ENCODE results near the gene ASPHD1.

Gene ASPHD1, protein sequence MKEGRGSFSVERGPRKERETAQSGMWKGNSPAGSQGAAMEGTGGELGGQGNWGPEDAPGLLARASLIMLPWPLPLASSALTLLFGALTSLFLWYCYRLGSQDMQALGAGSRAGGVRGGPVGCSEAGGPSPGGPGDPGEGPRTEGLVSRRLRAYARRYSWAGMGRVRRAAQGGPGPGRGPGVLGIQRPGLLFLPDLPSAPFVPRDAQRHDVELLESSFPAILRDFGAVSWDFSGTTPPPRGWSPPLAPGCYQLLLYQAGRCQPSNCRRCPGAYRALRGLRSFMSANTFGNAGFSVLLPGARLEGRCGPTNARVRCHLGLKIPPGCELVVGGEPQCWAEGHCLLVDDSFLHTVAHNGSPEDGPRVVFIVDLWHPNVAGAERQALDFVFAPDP

DNA sequence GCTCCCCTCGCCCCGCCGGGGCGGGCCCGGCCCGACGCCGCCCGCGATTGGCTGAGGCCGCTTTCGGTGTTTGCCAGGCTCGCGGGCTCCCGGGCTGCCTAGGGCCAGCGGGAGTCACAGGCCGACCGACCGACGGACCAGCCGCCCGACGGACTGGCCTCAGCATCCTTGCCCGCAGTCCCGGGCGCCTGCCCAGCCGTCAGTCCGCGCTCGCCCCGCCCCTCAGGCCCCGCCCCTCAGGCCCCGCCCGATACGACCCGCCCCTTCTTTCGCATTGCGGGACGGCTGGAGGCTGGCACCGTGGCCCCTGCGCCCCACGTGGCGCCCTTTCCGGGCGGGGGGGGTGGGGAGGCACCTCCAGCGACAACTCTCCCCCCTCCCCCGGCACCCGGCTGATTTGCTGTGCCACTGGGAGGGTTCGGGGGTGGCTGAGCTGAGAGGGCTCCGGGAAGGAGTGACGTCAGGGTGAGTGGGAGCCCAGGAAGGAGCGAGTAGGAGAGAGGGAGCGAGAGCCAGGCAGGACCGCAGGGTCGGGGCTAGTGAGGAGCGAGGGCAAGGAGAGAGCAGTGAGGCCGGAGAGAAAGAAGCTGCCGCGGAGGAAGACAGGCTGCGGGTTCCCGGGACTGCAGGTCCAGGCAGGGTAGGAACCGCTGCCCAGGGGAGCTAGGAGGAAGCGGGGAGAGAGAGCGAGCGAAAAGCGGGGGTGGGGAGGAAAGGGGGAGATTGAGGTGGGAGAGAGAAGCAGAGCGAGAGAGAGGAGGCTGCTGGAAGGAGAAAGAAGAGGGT lies at the start of gene ASPHD1:
Gene ASPHD1 (plus strand): TSS at position 387 of the 786 bp plus-strand sequence. CDS start 484 bp downstream, outside the sequence.
- H3K27me3 ChIP-seq (ENCODE audit: control insufficient read depth in 2 of 2, insufficient read depth in 2 of 2, low read length in 2 of 2): peaks cover 0 to 3% of the 10 kb centered on the region in 2 donors
- peak within 1 kb of the TSS in 1 of 2 donors; percentile 26 for H3K9ac ChIP-seq (ENCODE audit: low read depth in 1 of 2, low read length in 2 of 2)
- no peaks in the 10 kb centered on the region for H3K36me3 ChIP-seq (ENCODE audit: control insufficient read depth in 2 of 2, insufficient read depth in 2 of 2, low read length in 2 of 2)
- peak within 1 kb of the TSS; percentile 63 to 66 for H3K4me3 ChIP-seq (ENCODE audit: low read length in 2 of 2)
- H3K4me1 ChIP-seq (ENCODE audit: control insufficient read depth in 2 of 2, insufficient read depth in 2 of 2, low read length in 2 of 2): peaks cover 4 to 13% of the 10 kb centered on the region in 2 donors
- peak within 1 kb of the TSS; percentile 78 to 83 for H3K27ac ChIP-seq (ENCODE audit: low read depth in 2 of 2, low read length in 2 of 2)
- no peaks in the 10 kb centered on the region for H3K9me3 ChIP-seq (ENCODE audit: control insufficient read depth in 2 of 2, low read length in 2 of 2)

DNA sequence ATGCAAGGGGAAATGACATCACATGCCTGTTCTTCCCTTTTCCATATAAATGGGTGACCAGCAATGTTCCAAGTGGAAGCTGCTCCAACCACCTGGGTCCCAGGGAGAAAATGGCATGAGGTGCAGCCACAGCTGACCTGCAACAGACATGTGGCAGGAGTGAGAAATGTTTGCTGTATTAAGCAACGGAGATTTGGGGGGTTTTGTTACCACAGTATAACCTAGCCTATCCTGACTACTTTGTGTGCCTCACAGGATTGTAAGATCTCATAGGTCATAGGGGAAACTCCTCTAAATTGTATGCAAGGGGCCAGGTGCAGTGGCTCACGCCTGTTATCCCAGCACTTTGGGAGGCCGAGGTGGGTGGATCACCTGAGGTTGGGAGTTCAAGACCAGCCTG lies 49.3 kb upstream of the ASPHD1 start:
- H3K9me3 ChIP-seq (ENCODE audit: control insufficient read depth in 2 of 2, low read length in 2 of 2): no peaks in the 10 kb centered on the region
- no peak overlapping the region for H3K27ac ChIP-seq (ENCODE audit: low read depth in 2 of 2, low read length in 2 of 2)
- H3K4me3 ChIP-seq (ENCODE audit: low read length in 2 of 2): no peak overlapping the region
- peaks cover 19 to 21% of the 10 kb centered on the region in 2 donors for H3K36me3 ChIP-seq (ENCODE audit: control insufficient read depth in 2 of 2, insufficient read depth in 2 of 2, low read length in 2 of 2)
- no peaks in the 10 kb centered on the region for H3K27me3 ChIP-seq (ENCODE audit: control insufficient read depth in 2 of 2, insufficient read depth in 2 of 2, low read length in 2 of 2)
- H3K4me1 ChIP-seq (ENCODE audit: control insufficient read depth in 2 of 2, insufficient read depth in 2 of 2, low read length in 2 of 2): peaks cover 0 to 2% of the 10 kb centered on the region in 2 donors
- no peak overlapping the region for H3K9ac ChIP-seq (ENCODE audit: low read depth in 1 of 2, low read length in 2 of 2)

DNA sequence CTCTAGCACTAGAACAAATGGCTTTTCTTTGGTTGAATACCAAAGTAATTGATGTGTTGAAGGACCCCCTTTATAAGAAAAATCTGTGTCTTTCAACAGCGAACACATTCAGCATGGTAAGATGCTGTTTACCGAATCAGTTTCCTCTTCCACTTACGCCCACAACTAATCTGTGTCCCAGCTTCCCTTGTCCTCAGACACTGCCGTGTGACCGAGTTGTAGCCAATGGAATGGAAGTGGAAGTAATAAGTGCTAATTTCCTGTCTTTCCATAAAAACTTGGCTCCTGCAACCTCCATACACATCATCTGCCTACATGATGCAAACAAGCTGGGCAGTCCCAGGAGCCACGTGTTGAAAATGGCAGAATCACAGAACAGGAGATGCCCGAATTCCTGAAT lies 47.6 kb upstream of the ASPHD1 start:
- Histone ChIP-seq H3K4me3 (ENCODE audit: low read length in 2 of 2) (no peak overlapping the region), H3K36me3 (ENCODE audit: control insufficient read depth in 2 of 2, insufficient read depth in 2 of 2, low read length in 2 of 2) (peaks cover 5% of the 10 kb centered on the region in 2 donors), H3K27me3 (ENCODE audit: control insufficient read depth in 2 of 2, insufficient read depth in 2 of 2, low read length in 2 of 2) (no peaks in the 10 kb centered on the region), H3K9me3 (ENCODE audit: control insufficient read depth in 2 of 2, low read length in 2 of 2) (no peaks in the 10 kb centered on the region), H3K4me1 (ENCODE audit: control insufficient read depth in 2 of 2, insufficient read depth in 2 of 2, low read length in 2 of 2) (peaks cover 0 to 2% of the 10 kb centered on the region in 2 donors), H3K27ac (ENCODE audit: low read depth in 2 of 2, low read length in 2 of 2) (peak overlapping the region in 1 of 2 donors; percentile 28), H3K9ac (ENCODE audit: low read depth in 1 of 2, low read length in 2 of 2) (no peak overlapping the region)

DNA sequence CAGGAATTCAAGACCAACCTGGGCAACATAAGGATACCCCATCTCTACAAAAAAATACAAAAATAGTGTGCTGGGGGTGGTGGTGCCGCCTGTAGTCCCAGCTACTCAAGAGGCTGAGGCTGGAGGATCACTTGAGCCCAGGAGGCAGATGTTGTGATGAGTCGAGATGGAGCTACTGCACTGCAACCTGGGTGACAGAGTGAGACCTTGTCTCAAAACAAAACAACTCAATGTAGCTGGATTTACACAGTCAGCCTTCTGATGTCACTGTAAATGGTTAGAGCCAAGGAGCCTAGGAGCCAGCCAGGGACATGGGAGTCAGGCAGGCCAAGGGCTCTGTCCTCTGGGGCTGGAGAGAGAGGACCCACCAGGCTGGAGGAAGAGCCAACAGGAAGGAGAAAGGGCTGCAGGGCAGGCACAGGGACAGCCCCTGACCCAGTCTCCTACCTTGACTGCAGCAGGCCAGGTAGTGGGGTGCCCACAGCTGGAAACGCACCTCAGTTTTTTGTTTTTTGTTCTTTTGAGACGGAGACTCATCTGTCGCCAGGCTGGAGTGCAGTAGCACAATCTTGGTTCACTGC lies 45.7 kb upstream of the ASPHD1 start:
- H3K4me3 ChIP-seq (ENCODE audit: low read length in 2 of 2): no peak overlapping the region
- peaks cover 13 to 15% of the 10 kb centered on the region in 2 donors for H3K36me3 ChIP-seq (ENCODE audit: control insufficient read depth in 2 of 2, insufficient read depth in 2 of 2, low read length in 2 of 2)
- H3K9me3 ChIP-seq (ENCODE audit: control insufficient read depth in 2 of 2, low read length in 2 of 2): no peaks in the 10 kb centered on the region

DNA sequence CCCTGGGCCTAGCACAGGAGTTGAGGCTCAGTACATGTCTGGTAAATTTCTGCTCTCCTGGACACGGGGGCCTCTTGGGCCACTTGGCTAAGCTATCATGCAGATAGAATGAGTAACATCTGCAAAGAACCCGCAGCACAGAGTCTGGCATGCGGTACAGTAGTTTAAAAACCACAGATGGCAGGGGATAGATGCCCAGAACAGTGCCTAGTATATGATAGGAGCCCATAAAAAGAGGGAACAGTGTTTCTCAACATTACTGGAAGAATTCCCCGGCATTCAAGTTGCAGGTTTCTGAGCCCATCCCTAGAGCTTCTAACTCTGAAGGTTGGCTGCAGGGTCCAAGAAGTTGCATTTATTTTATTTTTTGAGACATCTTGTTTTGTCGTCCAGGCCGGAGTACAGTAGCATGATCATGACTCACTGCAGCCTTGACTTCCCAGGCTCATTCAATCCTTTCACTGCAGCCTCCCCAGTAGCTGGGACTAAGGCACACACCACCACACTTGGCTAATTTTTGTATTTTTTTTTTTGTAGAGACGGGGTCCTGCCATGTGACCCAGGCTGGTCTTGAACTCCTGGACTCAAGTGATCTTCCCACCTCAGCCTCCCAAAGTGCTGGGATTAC lies 43.0 kb upstream of the ASPHD1 start:
- H3K36me3 ChIP-seq (ENCODE audit: control insufficient read depth in 2 of 2, insufficient read depth in 2 of 2, low read length in 2 of 2): peaks cover 21 to 31% of the 10 kb centered on the region in 2 donors
- H3K9me3 ChIP-seq (ENCODE audit: control insufficient read depth in 2 of 2, low read length in 2 of 2): no peaks in the 10 kb centered on the region
- no peak overlapping the region for H3K9ac ChIP-seq (ENCODE audit: low read depth in 1 of 2, low read length in 2 of 2)
- H3K4me1 ChIP-seq (ENCODE audit: control insufficient read depth in 2 of 2, insufficient read depth in 2 of 2, low read length in 2 of 2): peaks cover 7 to 11% of the 10 kb centered on the region in 2 donors
- H3K27ac ChIP-seq (ENCODE audit: low read depth in 2 of 2, low read length in 2 of 2): no peak overlapping the region
- H3K27me3 ChIP-seq (ENCODE audit: control insufficient read depth in 2 of 2, insufficient read depth in 2 of 2, low read length in 2 of 2): no peaks in the 10 kb centered on the region
- H3K4me3 ChIP-seq (ENCODE audit: low read length in 2 of 2): no peak overlapping the region

More for the DNA sequence above, 45.7 kb upstream of the ASPHD1 start:
- no peak overlapping the region for H3K27ac ChIP-seq (ENCODE audit: low read depth in 2 of 2, low read length in 2 of 2)
- no peaks in the 10 kb centered on the region for H3K27me3 ChIP-seq (ENCODE audit: control insufficient read depth in 2 of 2, insufficient read depth in 2 of 2, low read length in 2 of 2)
- H3K9ac ChIP-seq (ENCODE audit: low read depth in 1 of 2, low read length in 2 of 2): no peak overlapping the region
- no peaks in the 10 kb centered on the region for H3K4me1 ChIP-seq (ENCODE audit: control insufficient read depth in 2 of 2, insufficient read depth in 2 of 2, low read length in 2 of 2)

DNA sequence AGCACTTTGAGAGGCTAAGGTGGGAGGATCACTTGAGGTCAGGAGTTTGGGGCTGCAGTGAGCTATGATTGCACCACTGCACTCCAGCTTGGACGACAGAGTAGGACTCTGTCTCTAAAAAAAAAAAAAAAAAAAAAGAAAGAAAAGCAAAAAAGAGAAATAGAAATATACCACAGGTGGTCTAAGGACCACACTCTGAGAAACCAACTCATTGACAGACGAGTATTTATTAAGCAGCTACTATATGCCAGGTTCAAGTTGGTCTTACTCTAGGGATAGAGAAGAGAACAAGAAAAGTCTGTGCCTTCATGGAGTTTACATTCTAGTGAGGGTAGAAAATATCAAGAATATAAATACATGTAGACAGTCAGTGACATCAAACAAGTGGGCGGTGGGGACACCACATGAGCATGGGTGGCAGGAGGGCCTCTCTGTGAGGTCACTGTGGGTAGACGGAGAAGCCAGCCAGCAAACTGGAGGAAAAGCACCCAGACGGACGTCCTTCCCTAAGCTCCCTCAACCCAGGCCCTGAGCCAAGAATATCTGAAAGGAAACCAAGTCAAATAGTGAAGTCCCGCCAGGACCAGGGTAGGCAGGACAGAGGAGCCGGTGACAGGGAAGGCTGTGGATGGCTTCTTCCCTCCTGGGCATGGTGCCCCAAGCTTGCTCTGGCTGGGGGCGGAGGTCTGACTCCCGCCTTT lies 42.0 kb upstream of the ASPHD1 start:
- no peaks in the 10 kb centered on the region for H3K27me3 ChIP-seq (ENCODE audit: control insufficient read depth in 2 of 2, insufficient read depth in 2 of 2, low read length in 2 of 2)
- no peak overlapping the region for H3K9ac ChIP-seq (ENCODE audit: low read depth in 1 of 2, low read length in 2 of 2)
- H3K4me3 ChIP-seq (ENCODE audit: low read length in 2 of 2): no peak overlapping the region
- no peaks in the 10 kb centered on the region for H3K9me3 ChIP-seq (ENCODE audit: control insufficient read depth in 2 of 2, low read length in 2 of 2)
- peaks cover 11 to 13% of the 10 kb centered on the region in 2 donors for H3K4me1 ChIP-seq (ENCODE audit: control insufficient read depth in 2 of 2, insufficient read depth in 2 of 2, low read length in 2 of 2)
- peaks cover 21 to 31% of the 10 kb centered on the region in 2 donors for H3K36me3 ChIP-seq (ENCODE audit: control insufficient read depth in 2 of 2, insufficient read depth in 2 of 2, low read length in 2 of 2)
- H3K27ac ChIP-seq (ENCODE audit: low read depth in 2 of 2, low read length in 2 of 2): no peak overlapping the region

DNA sequence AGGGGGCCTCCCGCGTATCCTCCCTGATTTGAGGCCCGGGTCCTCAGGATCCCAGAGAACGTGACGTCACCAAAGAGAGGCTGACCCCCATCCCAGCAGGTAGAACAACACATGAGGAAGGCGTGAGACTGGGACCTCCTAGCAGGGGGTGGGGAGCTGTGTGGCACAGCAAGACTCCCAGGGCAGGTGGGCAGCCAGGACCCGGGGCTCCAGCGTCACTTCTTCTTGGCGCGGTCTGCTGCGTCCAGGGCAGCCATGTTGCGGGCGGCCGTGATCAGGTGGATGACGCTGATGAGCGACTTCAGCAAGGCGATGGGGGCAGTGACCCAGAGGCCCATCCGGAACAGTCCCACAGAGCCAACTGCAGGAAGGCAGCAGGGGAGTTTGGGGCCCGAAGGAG lies 41.3 kb upstream of the ASPHD1 start:
- H3K36me3 ChIP-seq (ENCODE audit: control insufficient read depth in 2 of 2, insufficient read depth in 2 of 2, low read length in 2 of 2): peaks cover 21 to 31% of the 10 kb centered on the region in 2 donors
- H3K4me1 ChIP-seq (ENCODE audit: control insufficient read depth in 2 of 2, insufficient read depth in 2 of 2, low read length in 2 of 2): peaks cover 13 to 15% of the 10 kb centered on the region in 2 donors
- H3K9ac ChIP-seq (ENCODE audit: low read depth in 1 of 2, low read length in 2 of 2): no peak overlapping the region
- no peaks in the 10 kb centered on the region for H3K27me3 ChIP-seq (ENCODE audit: control insufficient read depth in 2 of 2, insufficient read depth in 2 of 2, low read length in 2 of 2)
- H3K27ac ChIP-seq (ENCODE audit: low read depth in 2 of 2, low read length in 2 of 2): no peak overlapping the region
- H3K9me3 ChIP-seq (ENCODE audit: control insufficient read depth in 2 of 2, low read length in 2 of 2): no peaks in the 10 kb centered on the region
- H3K4me3 ChIP-seq (ENCODE audit: low read length in 2 of 2): no peak overlapping the region

DNA sequence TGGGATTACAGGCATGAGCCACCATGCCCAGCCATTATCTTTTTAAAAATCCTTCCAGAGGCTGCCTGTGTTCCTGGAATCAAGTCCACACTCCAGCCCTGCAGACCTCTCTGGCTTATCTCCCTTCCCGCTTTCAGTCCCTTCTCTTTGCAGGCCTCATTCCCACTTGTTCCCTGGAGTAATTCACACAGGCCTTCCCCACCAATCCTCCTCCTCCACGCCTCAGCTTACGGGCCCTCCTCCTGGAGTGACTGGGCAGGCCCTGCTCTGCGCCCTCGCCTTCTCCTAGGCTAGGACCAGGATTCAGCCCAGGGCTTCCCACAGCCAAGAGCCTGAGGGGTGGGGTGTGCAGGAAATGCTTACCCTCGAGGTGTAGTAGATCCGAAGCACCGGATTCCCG lies 40.1 kb upstream of the ASPHD1 start:
- no peak overlapping the region for H3K27ac ChIP-seq (ENCODE audit: low read depth in 2 of 2, low read length in 2 of 2)
- no peaks in the 10 kb centered on the region for H3K9me3 ChIP-seq (ENCODE audit: control insufficient read depth in 2 of 2, low read length in 2 of 2)
- peaks cover 13 to 15% of the 10 kb centered on the region in 2 donors for H3K4me1 ChIP-seq (ENCODE audit: control insufficient read depth in 2 of 2, insufficient read depth in 2 of 2, low read length in 2 of 2)
- H3K4me3 ChIP-seq (ENCODE audit: low read length in 2 of 2): no peak overlapping the region
- H3K36me3 ChIP-seq (ENCODE audit: control insufficient read depth in 2 of 2, insufficient read depth in 2 of 2, low read length in 2 of 2): peaks cover 21 to 31% of the 10 kb centered on the region in 2 donors
- H3K9ac ChIP-seq (ENCODE audit: low read depth in 1 of 2, low read length in 2 of 2): no peak overlapping the region
- no peaks in the 10 kb centered on the region for H3K27me3 ChIP-seq (ENCODE audit: control insufficient read depth in 2 of 2, insufficient read depth in 2 of 2, low read length in 2 of 2)

DNA sequence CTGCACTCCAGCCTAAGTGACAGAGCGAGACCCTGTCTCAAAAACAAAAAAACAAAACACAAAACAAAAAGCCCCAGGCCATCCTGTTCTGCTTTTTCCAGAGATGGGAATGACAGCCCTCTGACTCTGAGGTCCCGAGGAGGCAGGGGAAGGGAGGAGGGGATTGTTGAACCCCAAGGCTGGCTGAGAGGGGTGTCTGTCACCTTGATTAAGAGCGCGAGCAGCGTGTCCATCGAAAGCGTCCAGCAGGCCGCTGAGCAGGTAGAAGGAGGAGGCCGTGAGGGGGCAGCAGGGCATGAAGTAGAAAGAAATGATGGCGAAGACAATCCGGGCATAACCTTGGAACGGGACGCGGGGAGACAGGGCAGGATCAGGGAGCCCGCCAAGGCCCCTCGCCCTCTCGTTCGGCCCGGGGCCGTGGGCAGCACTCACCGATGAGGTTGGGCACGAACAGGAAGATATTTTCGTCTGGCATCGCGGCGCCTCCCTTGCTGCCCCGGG lies 37.9 kb upstream of the ASPHD1 start:
- Histone ChIP-seq H3K27ac (ENCODE audit: low read depth in 2 of 2, low read length in 2 of 2) (peak overlapping the region; percentile 83 to 92), H3K9ac (ENCODE audit: low read depth in 1 of 2, low read length in 2 of 2) (peak overlapping the region; percentile 86 to 87), H3K36me3 (ENCODE audit: control insufficient read depth in 2 of 2, insufficient read depth in 2 of 2, low read length in 2 of 2) (peaks cover 21 to 31% of the 10 kb centered on the region in 2 donors), H3K27me3 (ENCODE audit: control insufficient read depth in 2 of 2, insufficient read depth in 2 of 2, low read length in 2 of 2) (no peaks in the 10 kb centered on the region), H3K4me1 (ENCODE audit: control insufficient read depth in 2 of 2, insufficient read depth in 2 of 2, low read length in 2 of 2) (peaks cover 13 to 15% of the 10 kb centered on the region in 2 donors), H3K4me3 (ENCODE audit: low read length in 2 of 2) (peak overlapping the region; percentile 92 to 95), H3K9me3 (ENCODE audit: control insufficient read depth in 2 of 2, low read length in 2 of 2) (no peaks in the 10 kb centered on the region)

All from mucosa of rectum (tissue), 2 donors.